Natural killer cell (primary cell): Measurements from ENCODE around the gene SH3PXD2A. TPM values are rescaled to one million over a fixed set of nuclear protein-coding genes. Genes with fewer than 3 reads are reported as not detected.

Experiments used
- ATAC-seq, 3 donors: fragments of 150-1000 bp in 2 of 3; fragments of 200-7000 bp in 1 of 3; cut with Tn5 transposase; 1 replicate in 1 of 3; 2 replicates in 2 of 3; pipeline ENCODE4 v1.10.0; 2021; ENCODE audit warnings: mild to moderate bottlenecking in 2 of 3, moderate library complexity in 2 of 3
- DNase-seq, 2 donors: peaks; one replicate each; pipeline versions ENCODE4 v3.0.0 to v3.0.0-alpha.2; 2013 to 2021; ENCODE audit warnings: mixed read lengths in 1 of 2
- H3K27ac ChIP-seq: one replicate; pipeline ENCODE4 v1.5.1; 2013; ENCODE audit warnings: mild to moderate bottlenecking, low read length
- H3K27me3 ChIP-seq: one replicate; pipeline ENCODE4 v1.6.1; 2013; ENCODE audit warnings: low read length; ENCODE audit not compliant: control insufficient read depth, insufficient read depth
- H3K36me3 ChIP-seq: one replicate; pipeline ENCODE4 v1.6.1; 2013; ENCODE audit warnings: low read length; ENCODE audit not compliant: control insufficient read depth, insufficient read depth
- H3K4me1 ChIP-seq: one replicate; pipeline ENCODE4 v1.6.1; 2013; ENCODE audit warnings: low read length; ENCODE audit not compliant: control insufficient read depth, insufficient read depth
- H3K4me3 ChIP-seq: one replicate; pipeline ENCODE4 v1.5.1; 2013; ENCODE audit warnings: low read length
- H3K9me3 ChIP-seq: one replicate; pipeline ENCODE4 v1.6.1; 2013; ENCODE audit warnings: low read length; ENCODE audit not compliant: control insufficient read depth, insufficient read depth
- H3K27ac Mint-ChIP-seq, 2 donors: one replicate each; pipeline ENCODE4 v1.8.0; 2022; ENCODE audit warnings: mild to moderate bottlenecking in 2 of 2, mixed read lengths in 2 of 2, moderate library complexity in 1 of 2
- H3K27me3 Mint-ChIP-seq, 2 donors: one replicate each; pipeline ENCODE4 v1.8.0; 2022; ENCODE audit warnings: low read depth in 2 of 2, mixed read lengths in 2 of 2
- H3K36me3 Mint-ChIP-seq: one replicate; pipeline ENCODE4 v1.8.0; 2022; ENCODE audit warnings: mixed read lengths
- H3K4me1 Mint-ChIP-seq, 2 donors: one replicate each; pipeline ENCODE4 v1.8.0; 2022; ENCODE audit warnings: mixed read lengths in 2 of 2
- H3K4me3 Mint-ChIP-seq: one replicate; pipeline ENCODE4 v1.8.0; 2022; ENCODE audit warnings: mild to moderate bottlenecking, moderate library complexity, mixed read lengths
- H3K9me3 Mint-ChIP-seq, 2 donors: one replicate each; pipeline ENCODE4 v1.8.0; 2022; ENCODE audit warnings: mixed read lengths in 2 of 2
- whole genome bisulfite sequencing: methylation state at CpG from one replicate; pipeline ENCODE4 v1.1.7; 2013; ENCODE audit warnings: missing lambda C conversion rate; ENCODE audit not compliant: insufficient coverage; 5-methylcytosine and 5-hydroxymethylcytosine counted together
- intact Hi-C: fragments of 100-400 bp; cut with micrococcal nuclease; formaldehyde crosslinking; loops from one replicate; pipeline ENCODE4 v1.14.2; 2022
- total RNA-seq, 4 donors: library from RNA; stranded (reverse); fragments of 120-200 nt in 1 of 4; gene quantifications; one replicate each; pipeline versions ENCODE4 v1.2.3 to v1.2.4, GENCODE V29; 2013 to 2022
- TF ChIP-seq, protein P1 (sequence below): fragments of 200-600 bp; IDR thresholded peaks from one replicate; pipeline ENCODE4 v1.8.0; 2022; ENCODE audit warnings: antibody characterized with exemption

SH3PXD2A gene
- total RNA-seq, 3 donors from 2014 or later (not counting 1 experiment from before 2014, with no cell fraction given), result 3.3 to 7.0 (median 4.9) TPM

- whole genome bisulfite sequencing, result 91% methylated on average over 4 of the region's 4 CpGs
- H3K27me3 ChIP-seq, result peaks cover 20% of the 10 kb centered on the region
- DNase-seq (no peak), ATAC-seq (no peak)
- TF ChIP-seq, protein P1, sequence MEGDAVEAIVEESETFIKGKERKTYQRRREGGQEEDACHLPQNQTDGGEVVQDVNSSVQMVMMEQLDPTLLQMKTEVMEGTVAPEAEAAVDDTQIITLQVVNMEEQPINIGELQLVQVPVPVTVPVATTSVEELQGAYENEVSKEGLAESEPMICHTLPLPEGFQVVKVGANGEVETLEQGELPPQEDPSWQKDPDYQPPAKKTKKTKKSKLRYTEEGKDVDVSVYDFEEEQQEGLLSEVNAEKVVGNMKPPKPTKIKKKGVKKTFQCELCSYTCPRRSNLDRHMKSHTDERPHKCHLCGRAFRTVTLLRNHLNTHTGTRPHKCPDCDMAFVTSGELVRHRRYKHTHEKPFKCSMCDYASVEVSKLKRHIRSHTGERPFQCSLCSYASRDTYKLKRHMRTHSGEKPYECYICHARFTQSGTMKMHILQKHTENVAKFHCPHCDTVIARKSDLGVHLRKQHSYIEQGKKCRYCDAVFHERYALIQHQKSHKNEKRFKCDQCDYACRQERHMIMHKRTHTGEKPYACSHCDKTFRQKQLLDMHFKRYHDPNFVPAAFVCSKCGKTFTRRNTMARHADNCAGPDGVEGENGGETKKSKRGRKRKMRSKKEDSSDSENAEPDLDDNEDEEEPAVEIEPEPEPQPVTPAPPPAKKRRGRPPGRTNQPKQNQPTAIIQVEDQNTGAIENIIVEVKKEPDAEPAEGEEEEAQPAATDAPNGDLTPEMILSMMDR, result no peak
- H3K4me1 ChIP-seq, result peaks cover 17% of the 10 kb centered on the region
- H3K4me3 ChIP-seq, result no peak overlapping the region
- no peaks in the 10 kb centered on the region for H3K9me3 Mint-ChIP-seq
- peaks cover 13 to 15% of the 10 kb centered on the region in 2 donors for H3K4me1 Mint-ChIP-seq
- no peaks in the 10 kb centered on the region for H3K36me3 ChIP-seq
- no peak overlapping the region for H3K27ac Mint-ChIP-seq
- peaks cover 36 to 40% of the 10 kb centered on the region in 2 donors for H3K27me3 Mint-ChIP-seq
- intact Hi-C loops, result no loop called here
- H3K4me3 Mint-ChIP-seq, result no peak overlapping the region
- no peak overlapping the region for H3K27ac ChIP-seq
- H3K36me3 Mint-ChIP-seq, result no peaks in the 10 kb centered on the region
- no peaks in the 10 kb centered on the region for H3K9me3 ChIP-seq
Measured at GRCh38 chr10:103851261-103851660, 4.1 kb downstream of the SH3PXD2A start.

DNA sequence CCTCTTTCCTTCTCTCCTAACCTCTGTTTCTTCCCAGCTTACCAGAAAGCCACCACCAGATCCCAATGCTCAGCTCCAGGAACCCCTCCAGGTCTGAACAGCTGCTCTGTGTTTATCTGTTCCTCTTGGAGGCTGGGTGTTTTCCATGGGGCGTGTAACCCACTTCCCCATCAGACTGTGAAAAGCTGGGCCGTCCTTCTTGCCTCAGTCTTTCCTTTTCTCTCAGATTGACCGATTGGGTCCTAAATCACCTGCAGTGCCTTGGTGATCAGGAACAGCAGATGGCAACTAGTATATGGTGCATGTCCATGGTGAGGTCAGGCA, 4.8 kb downstream of the SH3PXD2A start:
- H3K9me3 Mint-ChIP-seq, result no peaks in the 10 kb centered on the region
- no peaks in the 10 kb centered on the region for H3K36me3 Mint-ChIP-seq
- Histone ChIP-seq H3K27ac (no peak overlapping the region), H3K27me3 (peaks cover 15% of the 10 kb centered on the region), H3K4me1 (peaks cover 19% of the 10 kb centered on the region), H3K36me3 (no peaks in the 10 kb centered on the region), H3K9me3 (no peaks in the 10 kb centered on the region), H3K4me3 (no peak overlapping the region)
- no peak for DNase-seq
- H3K27ac Mint-ChIP-seq, result no peak overlapping the region
- TF ChIP-seq, protein P1, result no peak
- WGBS, result 85% methylated on average over 3 of the region's 3 CpGs
- peaks cover 20 to 23% of the 10 kb centered on the region in 2 donors for H3K4me1 Mint-ChIP-seq
- ATAC-seq, result no peak
- intact Hi-C loops, result no loop called here
- no peak overlapping the region for H3K4me3 Mint-ChIP-seq
- peaks cover 34 to 35% of the 10 kb centered on the region in 2 donors for H3K27me3 Mint-ChIP-seq

DNA sequence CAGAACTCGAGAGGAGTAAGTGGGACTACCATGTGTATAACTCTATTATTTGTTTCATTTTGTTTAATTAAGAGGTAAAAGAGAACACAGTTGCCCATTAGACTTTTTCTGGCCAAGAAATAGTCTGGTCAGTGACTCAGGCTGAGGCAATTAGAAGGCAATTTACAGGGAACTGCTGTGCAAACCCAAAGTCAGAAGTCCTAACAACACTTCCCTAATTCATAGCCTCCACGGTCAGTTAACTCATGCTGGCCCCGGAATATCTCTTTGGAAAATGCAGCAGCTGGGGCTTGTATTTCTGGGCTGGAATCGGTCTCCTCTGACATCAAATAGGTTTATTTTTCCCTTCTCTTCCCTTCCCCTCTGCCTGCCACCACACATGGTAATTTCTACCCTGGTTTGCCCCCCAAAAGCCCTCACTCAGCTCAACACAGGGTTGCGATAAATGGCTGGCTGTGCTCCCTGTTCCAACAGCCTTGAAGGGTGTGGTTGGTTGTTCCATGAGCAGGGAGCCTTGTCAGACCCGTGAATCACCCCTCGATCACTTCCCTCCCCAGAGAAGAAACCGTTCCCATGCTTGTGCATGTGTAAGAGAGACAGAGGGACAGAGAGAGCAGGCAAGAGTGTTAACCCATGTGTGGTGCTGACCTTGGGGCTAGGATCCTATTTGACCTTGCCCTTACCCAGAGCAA, 5.3 kb downstream of the SH3PXD2A start:
- TF ChIP-seq, protein P1, result no peak
- H3K4me1 Mint-ChIP-seq, result peaks cover 22 to 26% of the 10 kb centered on the region in 2 donors
- Histone ChIP-seq H3K27ac (no peak overlapping the region), H3K9me3 (no peaks in the 10 kb centered on the region), H3K4me1 (peaks cover 19% of the 10 kb centered on the region), H3K27me3 (peaks cover 15% of the 10 kb centered on the region), H3K36me3 (no peaks in the 10 kb centered on the region), H3K4me3 (no peak overlapping the region)
- ATAC-seq, result no peak
- WGBS, result 67% methylated on average over 4 of the region's 8 CpGs
- no peak overlapping the region for H3K27ac Mint-ChIP-seq
- intact Hi-C loops, result no loop called here
- H3K27me3 Mint-ChIP-seq, result peaks cover 34 to 35% of the 10 kb centered on the region in 2 donors
- no peak overlapping the region for H3K4me3 Mint-ChIP-seq
- DNase-seq, result no peak
- no peaks in the 10 kb centered on the region for H3K36me3 Mint-ChIP-seq
- H3K9me3 Mint-ChIP-seq, result no peaks in the 10 kb centered on the region
